Measurements from ENCODE around the gene SALL3.

SALL3 gene

GRCh38 chr18:78965260-78965659, 14.4 kb upstream of the SALL3 start:
- no peak for DNase-seq (ENCODE audit: low read depth in 2 of 2)

- DNase-seq (ENCODE audit: low read depth in 2 of 2): no peak
Measured at GRCh38 chr18:78965917-78966792, 13.5 kb upstream of the SALL3 start.

GRCh38 chr18:78966793-78967106, 12.9 kb upstream of the SALL3 start:
- no peak for DNase-seq (ENCODE audit: low read depth in 2 of 2)

- no peak for DNase-seq (ENCODE audit: low read depth in 2 of 2)
Measured at GRCh38 chr18:78967692-78968091, 11.9 kb upstream of the SALL3 start.

GRCh38 chr18:78969574-78970315, 9.9 kb upstream of the SALL3 start:
- no peak for DNase-seq (ENCODE audit: low read depth in 2 of 2)

- no peak for DNase-seq (ENCODE audit: low read depth in 2 of 2)
Measured at GRCh38 chr18:78970774-78971333, 8.8 kb upstream of the SALL3 start.

GRCh38 chr18:78971511-78972245, 7.9 kb upstream of the SALL3 start:
- DNase-seq (ENCODE audit: low read depth in 2 of 2): no peak

GRCh38 chr18:78972385-78972918, 7.2 kb upstream of the SALL3 start:
- no peak for DNase-seq (ENCODE audit: low read depth in 2 of 2)

GRCh38 chr18:78972930-78973331, 6.7 kb upstream of the SALL3 start:
- no peak for DNase-seq (ENCODE audit: low read depth in 2 of 2)

- no peak for DNase-seq (ENCODE audit: low read depth in 2 of 2)
Measured at GRCh38 chr18:78973357-78974083, 6.1 kb upstream of the SALL3 start.

- no peak for DNase-seq (ENCODE audit: low read depth in 2 of 2)
Measured at GRCh38 chr18:78974115-78974761, 5.4 kb upstream of the SALL3 start.

- no peak for DNase-seq (ENCODE audit: low read depth in 2 of 2)
Measured at GRCh38 chr18:78975292-78975691, 4.3 kb upstream of the SALL3 start.

GRCh38 chr18:78975699-78976335, 3.8 kb upstream of the SALL3 start:
- no peak for DNase-seq (ENCODE audit: low read depth in 2 of 2)

GRCh38 chr18:78976765-78977636, 2.6 kb upstream of the SALL3 start:
- DNase-seq (ENCODE audit: low read depth in 2 of 2): no peak

GRCh38 chr18:78977637-78978348, 1.8 kb upstream of the SALL3 start:
- DNase-seq (ENCODE audit: low read depth in 2 of 2): no peak

- DNase-seq (ENCODE audit: low read depth in 2 of 2): no peak
Measured at GRCh38 chr18:78978349-78979055, 1.1 kb upstream of the SALL3 start.

- no peak for DNase-seq (ENCODE audit: low read depth in 2 of 2)
Measured at GRCh38 chr18:78979056-78979729, 425 bp upstream of the SALL3 start.
